Prostate gland (tissue), 2 donors: Measurements from ENCODE around the gene TIMMDC1. TPM values are rescaled to one million over a fixed set of nuclear protein-coding genes. Genes with fewer than 3 reads are reported as not detected.
"Not testable (repeated sequence)": the region's sequence is repeated elsewhere in the genome, so short reads cannot be mapped to it uniquely, and the experiment has no call there.

Source experiments
- DNase-seq: peaks from one replicate; pipeline ENCODE4 v3.0.0-alpha.2; 2019; ENCODE audit warnings: low spot score
- H3K27ac ChIP-seq, 2 donors: fragments of 200-600 bp; sonication (generic); 2 replicates each; pipeline ENCODE4 v1.5.1; 2017 to 2019
- H3K27me3 ChIP-seq: fragments of 200-600 bp; sonication (generic); replicated peaks from 2 replicates; pipeline ENCODE4 v1.5.1; 2019; ENCODE audit not compliant: insufficient read depth
- H3K36me3 ChIP-seq, 2 donors: fragments of 200-600 bp; sonication (generic); 1 replicate in 1 of 2; 2 replicates in 1 of 2; pipeline versions ENCODE4 v1.5.1 to v1.8.1; 2017 to 2019
- H3K4me1 ChIP-seq: fragments of 200-600 bp; sonication (generic); replicated peaks from 2 replicates; pipeline ENCODE4 v1.5.1; 2019
- H3K4me3 ChIP-seq, 2 donors: fragments of 200-600 bp; sonication (generic); 2 replicates each; pipeline ENCODE4 v1.5.1; 2017 to 2019
- H3K9me3 ChIP-seq: fragments of 200-600 bp; sonication (generic); 2 replicates; pipeline ENCODE4 v1.5.1; 2017
- CTCF ChIP-seq, 4 experiments: fragments of 200-600 bp in 2 of 4; fragments of 450-650 bp in 2 of 4; sonication (generic) in 2 of 4; IDR thresholded peaks; 1 replicate in 3 of 4; 2 replicates in 1 of 4; pipeline ENCODE4 v1.5.1; 2016 to 2019; ENCODE audit warnings: antibody characterized with exemption in 4 of 4, mild to moderate bottlenecking in 2 of 4, moderate library complexity in 2 of 4
- POLR2A ChIP-seq: fragments of 450-650 bp; IDR thresholded peaks from one replicate; pipeline ENCODE4 v1.6.1; 2016; ENCODE audit warnings: antibody characterized with exemption, mild to moderate bottlenecking
- POLR2AphosphoS5 ChIP-seq: sonication (generic); formaldehyde crosslinking; IDR thresholded peaks from one replicate; pipeline ENCODE4 v1.6.1; 2017; ENCODE audit warnings: antibody characterized with exemption
- WGBS: methylation state at CpG from one replicate; pipeline ENCODE4 v1.1.5; 2018; 5-methylcytosine and 5-hydroxymethylcytosine counted together
- intact Hi-C: fragments of 100-400 bp; cut with DNase I; formaldehyde crosslinking; loops from one replicate; pipeline ENCODE4 v1.14.2; 2022
- total RNA-seq, 2 donors: library from RNA; depleted of rRNA; stranded (reverse); fragments of >200 nt; gene quantifications; one replicate each; pipeline ENCODE4 v1.1.0, GENCODE V29; 2016

Gene TIMMDC1
- total RNA-seq, 2 donors from 2014 or later, result 65.7 to 67.7 TPM

GRCh38 chr3:119550192-119550910, 52.0 kb downstream of the TIMMDC1 start:
- Histone ChIP-seq H3K4me3 (no peak overlapping the region), H3K36me3 (no peaks in the 10 kb centered on the region), H3K4me1 (no peaks in the 10 kb centered on the region), H3K27ac (no peak overlapping the region), H3K9me3 (no peaks in the 10 kb centered on the region), H3K27me3 (no peaks in the 10 kb centered on the region)
- no peak for TF ChIP-seq POLR2A
- TF ChIP-seq CTCF (IDR thresholded peaks at IDR 0.05), result no peak
- TF ChIP-seq POLR2AphosphoS5, result no peak
- no peak for DNase-seq
- WGBS, result 94% methylated on average over 9 of the region's 9 CpGs
- intact Hi-C loops, result no loop called here

- TF ChIP-seq CTCF (IDR thresholded peaks at IDR 0.05) (no peak), POLR2A (no peak), POLR2AphosphoS5 (no peak)
Measured at GRCh38 chr3:119551598-119551997, 53.3 kb downstream of the TIMMDC1 start.

GRCh38 chr3:119552928-119553327, 54.6 kb downstream of the TIMMDC1 start:
- H3K9me3 ChIP-seq, intact Hi-C loops, H3K36me3 ChIP-seq, H3K27ac ChIP-seq, DNase-seq, H3K27me3 ChIP-seq, H3K4me1 ChIP-seq, H3K4me3 ChIP-seq: not testable (repeated sequence)
- WGBS, result 96% methylated on average over 6 of the region's 6 CpGs

More at GRCh38 chr3:119551598-119551997, 53.3 kb downstream of the TIMMDC1 start:
- 85% methylated on average over 5 of the region's 5 CpGs for WGBS
- Histone ChIP-seq H3K27me3 (no peaks in the 10 kb centered on the region), H3K27ac (no peak overlapping the region), H3K36me3 (no peaks in the 10 kb centered on the region), H3K4me1 (no peaks in the 10 kb centered on the region), H3K4me3 (no peak overlapping the region), H3K9me3 (no peaks in the 10 kb centered on the region)
- DNase-seq, result no peak
- intact Hi-C loops, result no loop called here

- H3K36me3 ChIP-seq, result no peaks in the 10 kb centered on the region
- no peaks in the 10 kb centered on the region for H3K9me3 ChIP-seq
- no peak overlapping the region for H3K4me3 ChIP-seq
- H3K27me3 ChIP-seq, result no peaks in the 10 kb centered on the region
- no peaks in the 10 kb centered on the region for H3K4me1 ChIP-seq
- WGBS, result 54% methylated on average over 5 of the region's 5 CpGs
- no peak for DNase-seq
- intact Hi-C loops, result no loop called here
- no peak overlapping the region for H3K27ac ChIP-seq
- TF ChIP-seq POLR2A (no peak), POLR2AphosphoS5 (no peak), CTCF (IDR thresholded peaks at IDR 0.05) (no peak)
Measured at GRCh38 chr3:119553823-119554415, 55.6 kb downstream of the TIMMDC1 start.

- no peaks in the 10 kb centered on the region for H3K27me3 ChIP-seq
- WGBS, result 55% methylated on average over 4 of the region's 4 CpGs
- no peak for DNase-seq
- H3K27ac ChIP-seq, result no peak overlapping the region
- intact Hi-C loops, result no loop called here
- H3K4me1 ChIP-seq, result no peaks in the 10 kb centered on the region
- H3K4me3 ChIP-seq, result no peak overlapping the region
- H3K36me3 ChIP-seq, result no peaks in the 10 kb centered on the region
- no peak for TF ChIP-seq CTCF (IDR thresholded peaks at IDR 0.05)
- TF ChIP-seq POLR2AphosphoS5, result no peak
- TF ChIP-seq POLR2A, result no peak
- no peaks in the 10 kb centered on the region for H3K9me3 ChIP-seq
Measured at GRCh38 chr3:119555309-119555735, 57.0 kb downstream of the TIMMDC1 start.
